ENCODE data around the gene GALNT10. TPM values are rescaled to one million over a fixed set of nuclear protein-coding genes. Genes with fewer than 3 reads are reported as not detected.

Gene GALNT10
- polyA plus RNA-seq, 1 donor (not counting 4 experiments of a cell fraction or from before 2014, with no cell fraction given): 17.9 TPM

DNA sequence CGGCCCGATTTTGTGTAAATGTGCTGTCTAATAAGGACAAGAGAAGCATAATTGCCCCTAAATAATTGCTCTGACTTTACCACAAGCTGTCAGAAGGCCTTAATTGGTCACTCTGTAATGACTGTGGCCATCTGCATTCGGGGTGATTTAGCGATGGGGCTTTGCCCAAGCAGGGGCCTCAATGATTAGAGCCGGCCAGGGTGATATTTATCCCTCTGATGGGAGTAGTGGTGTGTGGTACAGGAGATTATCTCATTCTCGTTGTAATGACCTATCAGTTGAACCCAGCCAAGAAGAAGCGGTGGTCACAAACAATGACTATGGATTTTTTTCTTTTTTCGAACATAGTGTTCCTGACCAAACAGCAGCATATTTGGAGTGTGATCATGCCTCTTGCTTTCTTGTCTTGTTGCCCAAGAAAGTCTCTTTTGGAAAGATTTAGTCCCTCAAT lies 183.2 kb downstream of the GALNT10 start:
- H2AFZ ChIP-seq (ENCODE audit: control insufficient read depth, low read length): no peak overlapping the region
- no peaks in the 10 kb centered on the region for H4K20me1 ChIP-seq (ENCODE audit: control insufficient read depth, extremely low read depth, insufficient read depth, low read length)
- no peaks in the 10 kb centered on the region for H3K36me3 ChIP-seq (ENCODE audit: control insufficient read depth in 2 of 2, extremely low read depth in 1 of 2, insufficient read depth in 2 of 2, low read length in 2 of 2)
- no peak overlapping the region for H3K9ac ChIP-seq (ENCODE audit: control insufficient read depth, extremely low read depth, insufficient read depth, low read length)
- H3K27me3 ChIP-seq (ENCODE audit: control insufficient read depth, extremely low read depth, insufficient read depth, low read length): no peaks in the 10 kb centered on the region
- no peaks in the 10 kb centered on the region for H3K9me3 ChIP-seq (ENCODE audit: control insufficient read depth, low read depth, low read length)
- H3K27ac ChIP-seq (ENCODE audit: control insufficient read depth, insufficient read depth, low read length): no peak overlapping the region
- peaks cover 20% of the 10 kb centered on the region for H3K4me1 ChIP-seq (ENCODE audit: control insufficient read depth, extremely low read depth, insufficient read depth, low read length)
- H3K4me3 ChIP-seq (ENCODE audit: control insufficient read depth in 2 of 3, extremely low read depth in 1 of 3, insufficient read depth in 2 of 3, low read depth in 1 of 3, low read length in 3 of 3): no peak overlapping the region
- DNase-seq (ENCODE audit: low read depth, low spot score): no peak
- H3K9me1 ChIP-seq (ENCODE audit: control insufficient read depth, extremely low read depth, insufficient read depth, low read length): no peaks in the 10 kb centered on the region
- H3K4me2 ChIP-seq (ENCODE audit: control insufficient read depth, extremely low read depth, insufficient read depth, low read depth, low read length): no peak overlapping the region
- TF ChIP-seq CTCF (optimal IDR thresholded peaks at IDR 0.05 in 1 of 3, IDR thresholded peaks at IDR 0.05 in 1 of 3, conservative IDR thresholded peaks at IDR 0.05 in 1 of 3; ENCODE audit: extremely low read depth in 1 of 3, insufficient read depth in 2 of 3, low read length in 3 of 3) (no peak), EZH2 (IDR thresholded peaks at IDR 0.05; ENCODE audit: low read length) (no peak)
- no peaks in the 10 kb centered on the region for H3K79me2 ChIP-seq (ENCODE audit: control insufficient read depth, insufficient read depth, low read length)
- dilution Hi-C loops (cut with MboI; ENCODE audit: extremely low pct_ligation_motif_present, low sequenced_read_pairs): no loop called here
- FAIRE-seq: no peak

- FAIRE-seq: no peak
- Histone ChIP-seq H4K20me1 (ENCODE audit: control insufficient read depth, extremely low read depth, insufficient read depth, low read length) (no peaks in the 10 kb centered on the region), H2AFZ (ENCODE audit: control insufficient read depth, low read length) (no peak overlapping the region)
Measured at GRCh38 chr5:154374264-154374663, 183.7 kb downstream of the GALNT10 start.

More at GRCh38 chr5:154374264-154374663, 183.7 kb downstream of the GALNT10 start:
- Histone ChIP-seq H3K36me3 (ENCODE audit: control insufficient read depth in 2 of 2, extremely low read depth in 1 of 2, insufficient read depth in 2 of 2, low read length in 2 of 2) (no peaks in the 10 kb centered on the region), H3K79me2 (ENCODE audit: control insufficient read depth, insufficient read depth, low read length) (no peaks in the 10 kb centered on the region), H3K4me3 (ENCODE audit: control insufficient read depth in 2 of 3, extremely low read depth in 1 of 3, insufficient read depth in 2 of 3, low read depth in 1 of 3, low read length in 3 of 3) (no peak overlapping the region), H3K4me1 (ENCODE audit: control insufficient read depth, extremely low read depth, insufficient read depth, low read length) (peaks cover 15% of the 10 kb centered on the region), H3K9me3 (ENCODE audit: control insufficient read depth, low read depth, low read length) (no peaks in the 10 kb centered on the region), H3K27ac (ENCODE audit: control insufficient read depth, insufficient read depth, low read length) (no peak overlapping the region), H3K27me3 (ENCODE audit: control insufficient read depth, extremely low read depth, insufficient read depth, low read length) (no peaks in the 10 kb centered on the region), H3K9me1 (ENCODE audit: control insufficient read depth, extremely low read depth, insufficient read depth, low read length) (no peaks in the 10 kb centered on the region), H3K9ac (ENCODE audit: control insufficient read depth, extremely low read depth, insufficient read depth, low read length) (no peak overlapping the region), H3K4me2 (ENCODE audit: control insufficient read depth, extremely low read depth, insufficient read depth, low read depth, low read length) (no peak overlapping the region)
- TF ChIP-seq CTCF (optimal IDR thresholded peaks at IDR 0.05 in 1 of 3, IDR thresholded peaks at IDR 0.05 in 1 of 3, conservative IDR thresholded peaks at IDR 0.05 in 1 of 3; ENCODE audit: extremely low read depth in 1 of 3, insufficient read depth in 2 of 3, low read length in 3 of 3) (no peak), EZH2 (IDR thresholded peaks at IDR 0.05; ENCODE audit: low read length) (no peak)
- no peak for DNase-seq (ENCODE audit: low read depth, low spot score)
- dilution Hi-C loops (cut with MboI; ENCODE audit: extremely low pct_ligation_motif_present, low sequenced_read_pairs): no loop called here

All from keratinocyte (primary cell).